ENCODE data around the gene ARID1A.
A peak's percentile ranks its signal among the peaks of the same experiment; 100 is the strongest.

ARID1A gene

DNA sequence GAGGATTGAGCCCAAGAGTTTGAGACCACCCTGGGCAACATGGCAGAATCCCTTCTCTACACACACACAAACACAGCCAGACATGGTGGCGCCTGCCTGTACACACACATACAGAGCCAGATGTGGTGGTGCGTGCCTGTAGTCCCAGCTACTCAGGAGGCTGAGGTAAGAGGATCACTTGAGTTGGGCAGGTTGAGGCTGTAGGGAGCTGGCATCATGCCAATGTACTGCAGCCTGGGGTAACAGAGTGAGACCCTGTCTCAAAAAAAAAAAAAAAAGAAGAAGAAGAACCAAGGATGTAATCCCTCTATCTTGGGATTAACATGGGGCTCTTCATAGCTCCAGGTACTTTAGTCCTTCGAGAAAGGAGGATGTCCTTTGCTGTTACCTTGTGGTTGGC lies 62.5 kb downstream of the ARID1A start:
- no peaks in the 10 kb centered on the region for H3F3A ChIP-seq (ENCODE audit: low read depth)
- peaks cover 78% of the 10 kb centered on the region for H3K79me2 ChIP-seq (ENCODE audit: insufficient read depth, low read length)
- no peaks in the 10 kb centered on the region for H3K9me2 ChIP-seq (replicated peaks; ENCODE audit: low read depth, low read length)
- no peaks in the 10 kb centered on the region for H3K27me3 ChIP-seq (ENCODE audit: insufficient read depth, low read length, poor library complexity, severe bottlenecking)
- no peak overlapping the region for H3K4me2 ChIP-seq (ENCODE audit: low read depth, low read length, poor library complexity, severe bottlenecking)
- H3K4me3 ChIP-seq (ENCODE audit: low read length, poor library complexity, severe bottlenecking): no peak overlapping the region
- H4K20me1 ChIP-seq (ENCODE audit: insufficient read depth, low read length, poor library complexity, severe bottlenecking): peaks cover 77% of the 10 kb centered on the region
- no peaks in the 10 kb centered on the region for H3K9me3 ChIP-seq (ENCODE audit: insufficient read depth, low read depth, low read length)
- H3K4me1 ChIP-seq (ENCODE audit: insufficient read depth, low read length, poor library complexity, severe bottlenecking): no peaks in the 10 kb centered on the region
- peaks cover 89% of the 10 kb centered on the region for H3K36me3 ChIP-seq (ENCODE audit: insufficient read depth, low read length)
- no peak overlapping the region for H2AFZ ChIP-seq (ENCODE audit: low read length)
- TF ChIP-seq CTCF (conservative IDR thresholded peaks at IDR 0.05; ENCODE audit: low read length) (no peak), EZH2phosphoT487 (IDR thresholded peaks at IDR 0.05; ENCODE audit: borderline replicate concordance) (no peak)
- H3K9ac ChIP-seq (ENCODE audit: low read depth, low read length, poor library complexity, severe bottlenecking): no peak overlapping the region

DNA sequence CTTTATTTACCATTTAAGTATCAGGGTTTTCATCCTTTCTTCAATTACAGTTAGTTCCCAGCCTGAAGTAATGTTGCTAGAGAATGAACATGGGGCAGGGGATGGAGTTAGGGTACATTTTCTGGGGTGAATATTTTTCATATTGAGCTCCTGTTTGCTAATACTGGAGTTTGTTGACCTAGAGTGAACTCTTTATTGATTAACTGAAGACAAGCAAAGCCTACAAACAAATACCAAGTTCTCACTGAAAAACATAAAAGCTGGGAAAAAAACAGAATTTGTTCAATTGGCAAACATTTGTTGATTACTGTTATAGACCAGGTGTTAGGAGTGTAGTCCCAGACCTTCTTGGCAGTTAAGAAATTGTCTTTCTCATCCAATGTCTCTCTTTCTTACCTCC lies 63.7 kb downstream of the ARID1A start:
- H3K79me2 ChIP-seq (ENCODE audit: insufficient read depth, low read length): peaks cover 72% of the 10 kb centered on the region
- no peaks in the 10 kb centered on the region for H3K9me3 ChIP-seq (ENCODE audit: insufficient read depth, low read depth, low read length)
- TF ChIP-seq CTCF (conservative IDR thresholded peaks at IDR 0.05; ENCODE audit: low read length) (no peak), EZH2phosphoT487 (IDR thresholded peaks at IDR 0.05; ENCODE audit: borderline replicate concordance) (no peak)
- H3K27me3 ChIP-seq (ENCODE audit: insufficient read depth, low read length, poor library complexity, severe bottlenecking): no peaks in the 10 kb centered on the region
- no peaks in the 10 kb centered on the region for H3K4me1 ChIP-seq (ENCODE audit: insufficient read depth, low read length, poor library complexity, severe bottlenecking)
- peaks cover 88% of the 10 kb centered on the region for H3K36me3 ChIP-seq (ENCODE audit: insufficient read depth, low read length)
- H2AFZ ChIP-seq (ENCODE audit: low read length): no peak overlapping the region
- no peaks in the 10 kb centered on the region for H3K9me2 ChIP-seq (replicated peaks; ENCODE audit: low read depth, low read length)
- H3F3A ChIP-seq (ENCODE audit: low read depth): no peaks in the 10 kb centered on the region
- H3K4me3 ChIP-seq (ENCODE audit: low read length, poor library complexity, severe bottlenecking): no peak overlapping the region
- H3K9ac ChIP-seq (ENCODE audit: low read depth, low read length, poor library complexity, severe bottlenecking): no peak overlapping the region
- H3K4me2 ChIP-seq (ENCODE audit: low read depth, low read length, poor library complexity, severe bottlenecking): no peak overlapping the region
- H4K20me1 ChIP-seq (ENCODE audit: insufficient read depth, low read length, poor library complexity, severe bottlenecking): peaks cover 67% of the 10 kb centered on the region

- no peak overlapping the region for H3K4me2 ChIP-seq (ENCODE audit: low read depth, low read length, poor library complexity, severe bottlenecking)
- no peaks in the 10 kb centered on the region for H3K4me1 ChIP-seq (ENCODE audit: insufficient read depth, low read length, poor library complexity, severe bottlenecking)
- H3K36me3 ChIP-seq (ENCODE audit: insufficient read depth, low read length): peaks cover 92% of the 10 kb centered on the region
- no peak overlapping the region for H3K4me3 ChIP-seq (ENCODE audit: low read length, poor library complexity, severe bottlenecking)
- H3K9me2 ChIP-seq (replicated peaks; ENCODE audit: low read depth, low read length): no peaks in the 10 kb centered on the region
- H3F3A ChIP-seq (ENCODE audit: low read depth): no peaks in the 10 kb centered on the region
- peaks cover 57% of the 10 kb centered on the region for H3K79me2 ChIP-seq (ENCODE audit: insufficient read depth, low read length)
- H3K9ac ChIP-seq (ENCODE audit: low read depth, low read length, poor library complexity, severe bottlenecking): no peak overlapping the region
- H2AFZ ChIP-seq (ENCODE audit: low read length): no peak overlapping the region
- H3K9me3 ChIP-seq (ENCODE audit: insufficient read depth, low read depth, low read length): no peaks in the 10 kb centered on the region
- peaks cover 56% of the 10 kb centered on the region for H4K20me1 ChIP-seq (ENCODE audit: insufficient read depth, low read length, poor library complexity, severe bottlenecking)
- H3K27me3 ChIP-seq (ENCODE audit: insufficient read depth, low read length, poor library complexity, severe bottlenecking): no peaks in the 10 kb centered on the region
- peak; percentile 34 for TF ChIP-seq CTCF (conservative IDR thresholded peaks at IDR 0.05; ENCODE audit: low read length)
- TF ChIP-seq EZH2phosphoT487 (IDR thresholded peaks at IDR 0.05; ENCODE audit: borderline replicate concordance): no peak
These were observed 65.4 kb downstream of the ARID1A start for GRCh38 chr1:26761217-26761616.
